ENCODE data around the gene KEAP1.

Gene KEAP1

DNA sequence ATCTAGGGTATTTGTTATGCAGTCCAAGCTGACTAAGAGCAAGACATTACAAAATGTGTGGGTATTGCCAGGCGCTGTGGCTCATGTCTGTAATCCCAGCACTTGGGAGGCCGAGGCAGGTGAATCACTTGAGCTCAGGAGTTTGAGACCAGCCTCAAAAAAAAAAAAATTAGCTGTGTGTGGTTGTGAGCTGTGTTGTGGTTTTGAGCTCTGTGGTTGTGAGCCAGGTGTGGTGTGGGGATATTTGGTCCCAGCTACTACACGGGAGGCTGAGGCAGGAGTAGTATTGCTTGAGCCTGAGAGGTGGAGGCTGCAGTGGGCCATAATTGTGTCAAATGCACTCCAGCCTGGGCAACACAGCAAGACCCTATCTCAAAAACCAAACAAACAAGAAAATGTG is 5.6 kb upstream of the KEAP1 start:
- Histone ChIP-seq H3K27me3 (peaks cover 0 to 22% of the 10 kb centered on the region in 2 donors), H3K9me3 (no peaks in the 10 kb centered on the region), H3K4me1 (peaks cover 0 to 10% (median 6%) of the 10 kb centered on the region in 4 donors), H3K27ac (no peak overlapping the region), H3K36me3 (no peaks in the 10 kb centered on the region), H3K4me3 (no peak overlapping the region)
- intact Hi-C loops (cut with DNase I; ENCODE audit: low total_unique reads): no loop called here
- no peak for TF ChIP-seq CTCF (IDR thresholded peaks at IDR 0.05)
- DNase-seq: no peak

GRCh38 chr19:10508036-10508435 is 4.9 kb upstream of the KEAP1 start:
- Histone ChIP-seq H3K4me1 (peaks cover 0 to 11% (median 7%) of the 10 kb centered on the region in 4 donors), H3K27me3 (peaks cover 0 to 17% of the 10 kb centered on the region in 2 donors), H3K4me3 (no peak overlapping the region), H3K9me3 (no peaks in the 10 kb centered on the region), H3K27ac (no peak overlapping the region), H3K36me3 (no peaks in the 10 kb centered on the region)
- DNase-seq: no peak
- intact Hi-C loops (cut with DNase I; ENCODE audit: low total_unique reads): no loop called here
- TF ChIP-seq CTCF (IDR thresholded peaks at IDR 0.05): no peak

GRCh38 chr19:10505583-10506229 is 2.5 kb upstream of the KEAP1 start:
- peak; percentile 72 to 78 for TF ChIP-seq CTCF (IDR thresholded peaks at IDR 0.05)

GRCh38 chr19:10502524-10503001 is 593 bp downstream of the KEAP1 start:
- H3K4me1 ChIP-seq: peaks cover 0 to 48% (median 36%) of the 10 kb centered on the region in 4 donors
- peak overlapping the region; percentile 96 for H3K4me3 ChIP-seq
- TF ChIP-seq CTCF (IDR thresholded peaks at IDR 0.05): no peak
- no peaks in the 10 kb centered on the region for H3K27me3 ChIP-seq
- DNase-seq: peak; percentile 94 to 97
- peaks cover 11 to 26% (median 12%) of the 10 kb centered on the region in 3 donors for H3K36me3 ChIP-seq
- intact Hi-C loops (cut with DNase I; ENCODE audit: low total_unique reads): loop anchor here (5.0 kb wide), 1 partner anchor 65 kb away; the partner anchor contains the start of genes CDKN2D and KRI1
- H3K27ac ChIP-seq: peak overlapping the region; percentile 97 to 99
- no peaks in the 10 kb centered on the region for H3K9me3 ChIP-seq

More at GRCh38 chr19:10505583-10506229, 2.5 kb upstream of the KEAP1 start:
- Histone ChIP-seq H3K4me3 (no peak overlapping the region), H3K27ac (no peak overlapping the region), H3K4me1 (peaks cover 0 to 23% (median 18%) of the 10 kb centered on the region in 4 donors), H3K27me3 (peaks cover 0 to 16% of the 10 kb centered on the region in 2 donors), H3K36me3 (no peaks in the 10 kb centered on the region), H3K9me3 (no peaks in the 10 kb centered on the region)
- intact Hi-C loops (cut with DNase I; ENCODE audit: low total_unique reads): no loop called here
- DNase-seq: peak; percentile 70 to 85

DNA sequence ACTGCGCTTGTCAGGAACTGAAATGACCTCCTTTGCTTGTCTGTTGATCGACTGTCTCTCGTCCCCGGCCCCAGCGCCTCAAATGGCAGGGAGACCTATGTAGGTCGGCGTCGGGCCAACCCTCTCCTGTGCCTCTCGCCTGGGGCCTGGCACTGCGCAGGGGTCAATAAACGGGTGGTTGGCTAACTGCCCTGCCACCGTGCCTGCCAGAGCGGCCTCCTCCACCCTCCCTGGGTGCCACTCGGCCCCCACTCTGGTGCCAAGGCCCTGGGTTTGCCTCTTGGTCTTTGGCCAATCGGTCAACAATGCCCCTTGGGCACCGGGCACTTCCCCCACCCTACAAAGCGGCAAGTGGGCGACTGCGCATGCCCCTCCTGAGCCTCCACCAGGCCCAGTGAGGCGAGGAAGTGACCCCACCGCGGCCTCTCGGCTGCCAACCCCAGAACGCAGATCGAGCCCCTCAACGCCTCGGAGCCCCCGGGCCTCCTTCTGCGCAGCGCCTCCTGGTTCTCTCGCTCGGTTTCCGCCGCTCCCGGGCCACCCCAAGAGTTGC is 1.1 kb downstream of the KEAP1 start:
- H3K9me3 ChIP-seq: no peaks in the 10 kb centered on the region
- H3K27me3 ChIP-seq: no peaks in the 10 kb centered on the region
- intact Hi-C loops (cut with DNase I; ENCODE audit: low total_unique reads): loop anchor here (5.0 kb wide), 1 partner anchor 65 kb away; the partner anchor contains the start of genes CDKN2D and KRI1
- H3K4me1 ChIP-seq: peaks cover 0 to 53% (median 37%) of the 10 kb centered on the region in 4 donors
- H3K4me3 ChIP-seq: peak overlapping the region; percentile 96
- peak; percentile 72 to 90 for DNase-seq
- peak overlapping the region; percentile 97 to 99 for H3K27ac ChIP-seq
- H3K36me3 ChIP-seq: peaks cover 16 to 31% (median 16%) of the 10 kb centered on the region in 3 donors
- TF ChIP-seq CTCF (IDR thresholded peaks at IDR 0.05): no peak
